HFF-Myc (cell line): ENCODE data around the gene TMEM254.
"Not testable (repeated sequence)": the region's sequence is repeated elsewhere in the genome, so short reads cannot be mapped to it uniquely, and the experiment has no call there.

Experiments
- DNase-seq: peaks from one replicate; pipeline ENCODE4 v3.0.0-alpha.2; 2011; ENCODE audit warnings: low read depth; ENCODE audit errors: extremely low read depth
- H3K4me3 ChIP-seq: replicated peaks from 2 replicates; pipeline ENCODE4 v1.5.1; 2011; ENCODE audit warnings: low read depth, mild to moderate bottlenecking, control low read depth, low read length
- TF ChIP-seq, protein P1 (sequence below): IDR thresholded peaks from 2 replicates; pipeline ENCODE4 v1.5.1; 2012; ENCODE audit warnings: mild to moderate bottlenecking, low read depth, low read length, control low read depth; ENCODE audit errors: missing control alignments

Gene TMEM254

DNA sequence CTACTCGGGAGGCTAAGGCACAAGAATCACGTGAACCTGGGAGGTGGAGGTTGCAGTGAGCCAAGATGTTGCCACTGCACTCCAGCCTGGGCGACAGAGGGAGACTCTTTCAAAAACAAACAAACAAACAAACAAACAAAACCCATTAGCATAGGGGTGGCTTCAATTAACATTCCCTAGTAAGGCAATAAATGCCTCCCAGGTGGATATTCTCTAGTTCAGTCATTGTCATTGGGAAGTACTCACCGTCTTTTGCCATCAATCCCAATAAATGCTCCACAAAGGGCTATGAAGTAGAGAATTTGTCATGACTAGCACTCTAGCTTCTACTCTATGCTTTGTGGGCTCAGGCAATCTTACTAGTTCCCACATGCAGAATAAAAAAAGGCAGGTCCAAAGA, 11.7 kb upstream of the TMEM254 start:
- no peak overlapping the region for H3K4me3 ChIP-seq
- DNase-seq: no peak
- TF ChIP-seq, protein P1, sequence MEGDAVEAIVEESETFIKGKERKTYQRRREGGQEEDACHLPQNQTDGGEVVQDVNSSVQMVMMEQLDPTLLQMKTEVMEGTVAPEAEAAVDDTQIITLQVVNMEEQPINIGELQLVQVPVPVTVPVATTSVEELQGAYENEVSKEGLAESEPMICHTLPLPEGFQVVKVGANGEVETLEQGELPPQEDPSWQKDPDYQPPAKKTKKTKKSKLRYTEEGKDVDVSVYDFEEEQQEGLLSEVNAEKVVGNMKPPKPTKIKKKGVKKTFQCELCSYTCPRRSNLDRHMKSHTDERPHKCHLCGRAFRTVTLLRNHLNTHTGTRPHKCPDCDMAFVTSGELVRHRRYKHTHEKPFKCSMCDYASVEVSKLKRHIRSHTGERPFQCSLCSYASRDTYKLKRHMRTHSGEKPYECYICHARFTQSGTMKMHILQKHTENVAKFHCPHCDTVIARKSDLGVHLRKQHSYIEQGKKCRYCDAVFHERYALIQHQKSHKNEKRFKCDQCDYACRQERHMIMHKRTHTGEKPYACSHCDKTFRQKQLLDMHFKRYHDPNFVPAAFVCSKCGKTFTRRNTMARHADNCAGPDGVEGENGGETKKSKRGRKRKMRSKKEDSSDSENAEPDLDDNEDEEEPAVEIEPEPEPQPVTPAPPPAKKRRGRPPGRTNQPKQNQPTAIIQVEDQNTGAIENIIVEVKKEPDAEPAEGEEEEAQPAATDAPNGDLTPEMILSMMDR: no peak

DNA sequence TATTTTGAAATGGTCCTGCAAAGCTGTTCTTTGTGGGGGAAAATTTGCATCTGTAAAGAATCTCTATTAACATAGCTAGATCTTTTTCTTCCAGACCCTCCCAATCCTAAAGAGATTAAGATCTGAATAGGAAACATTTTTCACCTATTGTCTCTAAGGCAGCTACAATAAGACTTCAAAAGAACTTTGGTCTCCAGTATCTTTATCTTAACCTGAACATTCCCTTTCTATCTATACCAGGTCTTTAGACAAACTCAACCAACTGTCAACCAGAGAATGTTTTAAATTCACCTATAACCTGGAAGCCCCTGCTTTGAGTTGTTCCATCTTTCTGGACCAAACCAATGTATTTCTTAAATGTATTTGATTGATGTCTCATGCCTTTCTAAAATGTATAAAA, 10.6 kb upstream of the TMEM254 start:
- not testable (repeated sequence) for H3K4me3 ChIP-seq, DNase-seq

DNA sequence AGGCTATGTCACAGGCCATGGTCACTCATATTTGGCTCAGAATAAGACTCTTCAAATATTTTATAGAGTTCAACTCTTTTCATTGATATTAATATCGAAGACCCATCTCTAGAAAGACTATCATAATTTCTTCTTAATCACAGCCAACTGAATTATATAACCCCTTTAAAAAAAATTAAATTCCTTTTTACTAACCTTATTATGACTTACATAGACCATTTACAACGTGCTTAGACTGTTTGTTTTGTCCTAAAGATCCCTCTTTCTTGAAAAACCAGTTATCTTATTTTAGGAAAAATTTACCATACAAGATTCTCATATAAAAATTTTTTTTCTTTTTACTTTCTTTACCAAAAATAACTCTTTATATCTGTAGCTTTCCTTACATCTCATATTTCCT, 10.2 kb upstream of the TMEM254 start:
- TF ChIP-seq, protein P1: no peak
- no peak overlapping the region for H3K4me3 ChIP-seq
- no peak for DNase-seq

DNA sequence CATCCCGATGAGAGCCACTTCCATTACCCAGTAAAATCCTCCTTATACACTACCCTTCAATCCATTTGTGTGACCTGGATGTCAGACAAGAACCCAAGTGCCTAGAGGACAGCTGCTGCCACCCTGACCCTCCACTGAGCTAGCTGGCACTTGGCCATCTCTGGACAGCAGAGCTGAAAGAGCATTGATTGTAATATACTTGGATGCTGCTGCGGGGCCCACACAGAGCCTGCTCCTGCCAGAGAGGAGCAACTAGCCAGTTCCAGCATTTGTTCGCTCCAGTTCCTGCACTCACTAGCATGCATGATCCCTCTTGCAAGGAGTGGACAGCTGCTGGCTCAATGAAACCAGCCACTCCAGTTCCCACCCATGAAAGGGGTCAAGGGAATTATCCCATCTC, 8.4 kb upstream of the TMEM254 start:
- no peak for DNase-seq
- TF ChIP-seq, protein P1: no peak
- H3K4me3 ChIP-seq: no peak overlapping the region

DNA sequence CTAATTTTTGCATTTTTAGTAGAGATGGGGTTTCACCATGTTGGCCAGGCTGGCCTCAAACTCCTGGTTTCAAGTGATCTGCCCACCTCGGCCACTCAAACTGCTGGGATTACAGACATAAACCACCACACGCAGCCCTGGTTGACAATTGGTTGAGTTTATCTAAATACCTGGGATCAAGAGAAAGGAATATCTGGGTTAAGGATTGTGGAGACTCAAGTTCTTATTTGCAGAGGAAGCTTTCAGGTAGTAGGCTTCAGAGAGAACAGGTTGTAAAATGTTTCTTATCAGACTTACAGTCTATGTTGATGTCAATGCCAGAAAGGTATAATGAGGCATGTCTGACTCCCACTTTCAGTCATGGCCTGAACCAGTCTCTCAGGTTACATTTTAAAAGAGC, 5.9 kb upstream of the TMEM254 start:
- H3K4me3 ChIP-seq: no peak overlapping the region
- TF ChIP-seq, protein P1: no peak
- DNase-seq: no peak

DNA sequence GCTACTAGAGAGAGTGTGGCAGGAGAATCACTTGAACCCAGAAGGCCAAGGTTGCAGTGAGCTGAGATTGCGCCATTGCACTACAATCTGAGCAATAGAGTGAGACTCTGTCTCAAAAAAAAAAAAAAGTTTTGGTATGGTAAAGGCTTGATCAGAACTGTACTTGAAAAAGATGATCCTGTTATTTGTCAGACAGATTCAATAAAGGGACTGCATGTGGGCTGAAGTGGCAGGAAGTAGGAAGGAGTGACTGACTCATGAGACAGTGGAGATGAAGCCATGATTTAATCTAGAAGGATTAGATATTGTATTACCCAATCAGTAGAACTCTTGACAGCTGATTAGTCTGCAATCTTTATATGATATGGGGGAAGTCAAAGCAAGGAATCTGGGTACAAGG, 2.7 kb upstream of the TMEM254 start:
- no peak overlapping the region for H3K4me3 ChIP-seq
- DNase-seq: no peak
- TF ChIP-seq, protein P1: no peak

DNA sequence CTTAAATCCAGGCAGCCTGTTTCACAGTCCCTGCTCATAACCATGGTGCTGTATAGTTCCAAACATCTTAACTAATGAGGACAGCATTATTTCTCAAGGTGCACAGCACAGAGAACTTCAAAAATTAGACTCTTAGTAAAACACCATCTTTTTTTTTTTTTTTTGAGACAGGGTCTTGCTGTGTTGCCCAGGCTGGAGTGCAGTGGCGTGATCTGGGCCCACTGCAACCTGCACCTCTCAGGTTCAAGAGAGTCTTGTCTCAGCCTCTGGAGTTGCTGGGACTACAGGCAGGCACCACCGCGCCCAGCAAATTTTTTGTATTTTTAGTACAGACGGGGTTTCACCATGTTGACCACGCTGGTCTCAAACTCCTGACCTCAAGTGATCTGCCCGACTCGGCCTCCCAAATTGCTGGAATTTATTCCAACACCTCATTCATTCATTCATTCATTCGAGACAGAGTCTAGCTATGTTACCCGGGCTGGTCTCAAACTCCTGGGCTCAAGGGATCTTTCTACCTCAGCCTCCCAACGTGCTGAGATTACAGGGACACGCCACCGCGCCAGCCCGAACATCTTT, 507 bp upstream of the TMEM254 start:
- peak overlapping the region; percentile 85 for H3K4me3 ChIP-seq
- TF ChIP-seq, protein P1: no peak
- DNase-seq: no peak
